ENCODE data around the gene NKX1-1.

Gene NKX1-1

GRCh38 chr4:1416051-1416947 lies 10.1 kb upstream of the NKX1-1 start:
- no peak for DNase-seq

- DNase-seq = no peak
Measured at GRCh38 chr4:1415681-1415981, 9.4 kb upstream of the NKX1-1 start.

- DNase-seq = no peak
Measured at GRCh38 chr4:1414831-1415680, 8.8 kb upstream of the NKX1-1 start.

GRCh38 chr4:1413687-1414479 lies 7.6 kb upstream of the NKX1-1 start:
- no peak for DNase-seq

- no peak for DNase-seq
Measured at GRCh38 chr4:1413204-1413663, 7.0 kb upstream of the NKX1-1 start.

- DNase-seq = no peak
Measured at GRCh38 chr4:1412376-1413203, 6.3 kb upstream of the NKX1-1 start.

- no peak for DNase-seq
Measured at GRCh38 chr4:1411436-1412375, 5.5 kb upstream of the NKX1-1 start.

GRCh38 chr4:1410491-1411325 lies 4.5 kb upstream of the NKX1-1 start:
- no peak for DNase-seq

- DNase-seq = no peak
Measured at GRCh38 chr4:1409491-1410425, 3.5 kb upstream of the NKX1-1 start.

- DNase-seq = no peak
Measured at GRCh38 chr4:1409079-1409478, 2.8 kb upstream of the NKX1-1 start.

- peak; percentile 7 for DNase-seq
Measured at GRCh38 chr4:1408418-1408817, 2.2 kb upstream of the NKX1-1 start.

GRCh38 chr4:1407657-1408333 lies 1.6 kb upstream of the NKX1-1 start:
- DNase-seq = no peak

- DNase-seq = no peak
Measured at GRCh38 chr4:1406981-1407656, 877 bp upstream of the NKX1-1 start.

- DNase-seq = no peak
Measured at GRCh38 chr4:1405636-1406393, 427 bp downstream of the NKX1-1 start.

GRCh38 chr4:1405254-1405635 lies 997 bp downstream of the NKX1-1 start:
- DNase-seq = no peak

- no peak for DNase-seq
Measured at GRCh38 chr4:1404573-1405253, 1.5 kb downstream of the NKX1-1 start.
